Activated CD4-positive, alpha-beta T cell treated with anti-CD3 and anti-CD28 coated beads, Interleukin-2, amount 50 U/mL, for 4 hours (primary cell): ENCODE measurements around the gene SF3A2.
"Not testable (repeated sequence)": the region's sequence is repeated elsewhere in the genome, so short reads cannot be mapped to it uniquely, and the experiment has no call there.

ENCODE experiments used
- DNase-seq, 2 experiments: peaks; one replicate each; pipeline ENCODE4 v3.0.0-alpha.2; 2020

Gene SF3A2

GRCh38 chr19:2277138-2277537 lies 40.5 kb downstream of the SF3A2 start:
- no peak for DNase-seq

- DNase-seq, result no peak
These were observed 42.0 kb downstream of the SF3A2 start for GRCh38 chr19:2278459-2279158.

GRCh38 chr19:2280633-2281264 lies 44.1 kb downstream of the SF3A2 start:
- no peak for DNase-seq

- DNase-seq, result not testable (repeated sequence)
These were observed 44.8 kb downstream of the SF3A2 start for GRCh38 chr19:2281265-2282061.

GRCh38 chr19:2282062-2282861 lies 45.6 kb downstream of the SF3A2 start, which contains the start of gene PEAK3:
PEAK3 (minus strand) TSS chr19:2282175; CDS start chr19:2280931, 1,244 bp downstream.
- no peak for DNase-seq

GRCh38 chr19:2282862-2283237 lies 46.2 kb downstream of the SF3A2 start:
- DNase-seq, result no peak

- no peak for DNase-seq
These were observed 47.3 kb downstream of the SF3A2 start for GRCh38 chr19:2283835-2284507.

- no peak for DNase-seq
These were observed 49.9 kb downstream of the SF3A2 start for GRCh38 chr19:2286402-2287140.

GRCh38 chr19:2287585-2288337 lies 51.1 kb downstream of the SF3A2 start:
- no peak for DNase-seq

GRCh38 chr19:2288338-2288817 lies 51.8 kb downstream of the SF3A2 start:
- DNase-seq, result no peak

- DNase-seq, result no peak
These were observed 52.4 kb downstream of the SF3A2 start for GRCh38 chr19:2288818-2289713.

- DNase-seq, result no peak
These were observed 53.3 kb downstream of the SF3A2 start for GRCh38 chr19:2289714-2290435.

GRCh38 chr19:2290441-2291184 lies 54.0 kb downstream of the SF3A2 start:
- no peak for DNase-seq

GRCh38 chr19:2291185-2291751 lies 54.6 kb downstream of the SF3A2 start:
- no peak for DNase-seq

- DNase-seq, result no peak
These were observed 58.2 kb downstream of the SF3A2 start for GRCh38 chr19:2294687-2295335.

GRCh38 chr19:2296141-2296540 lies 59.5 kb downstream of the SF3A2 start:
- DNase-seq, result no peak
